Anterior cingulate cortex (tissue), 58 donors: Measurements from ENCODE around the gene PLA2G5.
"Not testable (repeated sequence)": the region's sequence is repeated elsewhere in the genome, so short reads cannot be mapped to it uniquely, and the experiment has no call there.

ENCODE experiments used
- DNase-seq, 58 donors: peaks; one replicate each; lab custom pipeline; 2025; lab: John Stamatoyannopoulos, UW

The PLA2G5 gene, protein sequence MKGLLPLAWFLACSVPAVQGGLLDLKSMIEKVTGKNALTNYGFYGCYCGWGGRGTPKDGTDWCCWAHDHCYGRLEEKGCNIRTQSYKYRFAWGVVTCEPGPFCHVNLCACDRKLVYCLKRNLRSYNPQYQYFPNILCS

DNA sequence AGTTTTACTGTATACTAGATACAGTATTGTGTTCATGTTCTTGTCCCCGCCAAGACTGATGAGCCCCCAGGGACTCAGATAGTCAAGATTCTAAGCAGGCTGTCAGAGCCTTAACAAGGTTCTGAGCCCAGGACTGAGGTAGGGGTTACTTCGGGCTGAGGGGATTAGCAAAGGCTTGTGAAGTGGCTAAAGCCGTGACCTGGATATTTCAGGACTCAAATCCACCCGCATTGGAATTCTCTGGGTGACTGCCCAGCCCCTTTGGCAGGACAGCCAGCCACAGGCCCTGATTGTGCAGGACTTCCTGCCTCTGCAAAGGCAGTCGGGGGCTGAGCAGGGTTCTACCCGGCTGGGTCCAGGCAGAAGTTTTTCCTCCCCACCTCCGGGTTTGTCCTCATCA lies at the start of gene PLA2G5:
PLA2G5 (plus strand) TSS at position 321 of the 400 bp plus-strand sequence. CDS start 14,637 bp downstream, outside the sequence.
- peak in 43 of 58 donors; percentile 7 to 77 (median 36) for DNase-seq

DNA sequence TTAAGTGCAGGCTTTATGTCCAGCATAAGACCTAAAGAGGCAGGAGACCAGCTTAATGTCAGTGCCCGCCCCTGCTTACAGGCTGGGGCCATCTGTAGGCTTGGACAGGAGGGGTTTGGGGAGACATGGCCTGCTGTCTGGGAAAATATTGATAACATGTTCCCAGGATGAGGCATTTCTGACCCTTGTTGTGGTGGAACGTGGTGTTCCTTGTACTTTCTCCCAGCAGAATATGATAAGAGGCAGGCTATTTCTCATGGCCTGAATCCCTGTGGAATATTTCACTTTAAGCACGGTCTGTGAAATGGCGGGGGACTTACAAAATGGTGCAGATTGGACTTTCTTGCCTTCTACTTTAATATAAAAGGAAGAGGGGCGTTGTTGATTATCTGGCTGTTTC lies 41.9 kb upstream of the PLA2G5 start:
- DNase-seq = no peak

DNA sequence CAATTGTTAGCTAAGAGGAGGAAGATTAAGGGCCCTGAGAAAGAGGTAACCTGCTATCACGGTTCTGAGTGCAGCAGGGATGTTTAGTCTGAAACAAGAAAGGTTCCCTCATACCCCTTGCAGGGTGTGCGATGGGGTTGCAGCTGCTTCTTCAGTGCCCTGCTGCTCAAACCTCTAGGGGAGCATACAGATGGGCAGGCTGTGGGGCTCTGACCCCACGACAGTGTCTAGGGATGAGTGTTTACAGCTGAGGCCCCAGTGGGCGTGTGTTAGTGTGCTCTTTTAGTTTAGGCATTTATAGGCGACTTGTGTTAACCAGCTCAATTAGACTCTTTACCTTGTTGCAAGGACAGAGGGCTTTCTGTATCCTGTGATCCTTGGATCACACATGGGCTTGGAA lies 41.3 kb upstream of the PLA2G5 start:
- DNase-seq = no peak

DNA sequence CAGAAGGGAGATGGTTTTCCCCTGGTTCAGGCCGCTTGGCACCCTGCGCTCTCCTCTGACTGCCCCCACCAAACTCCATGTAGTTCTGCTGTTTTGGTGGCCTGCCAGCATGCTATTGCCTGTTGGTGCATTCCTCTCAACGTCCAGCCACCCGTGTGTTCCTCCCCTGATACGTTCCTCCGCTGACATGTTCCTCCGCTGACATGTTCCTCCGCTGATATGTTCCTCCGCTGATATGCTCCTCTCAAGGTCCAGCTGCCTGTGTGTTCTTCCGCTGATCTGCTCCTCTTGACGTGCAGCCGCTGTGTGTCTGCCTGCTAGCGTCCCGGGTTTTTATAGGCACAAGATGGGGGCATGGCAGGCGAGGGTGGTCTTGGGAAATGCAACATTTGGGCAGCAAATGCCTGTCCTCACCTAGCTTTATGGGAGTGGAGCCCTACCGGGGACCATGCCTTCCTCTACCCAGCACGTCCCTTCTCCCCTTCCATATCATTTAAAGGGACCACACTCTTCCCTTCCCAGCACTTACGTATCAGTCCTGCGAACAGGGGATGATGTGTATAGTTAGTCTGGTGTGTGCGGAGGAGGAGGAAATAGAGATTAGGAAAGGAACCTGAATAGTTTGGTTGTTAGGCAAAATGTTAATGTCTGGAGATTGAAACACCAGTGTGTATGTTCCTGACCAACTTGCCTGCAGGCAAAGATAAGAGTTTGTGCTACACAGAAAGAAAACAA lies 40.6 kb upstream of the PLA2G5 start:
- DNase-seq = no peak

DNA sequence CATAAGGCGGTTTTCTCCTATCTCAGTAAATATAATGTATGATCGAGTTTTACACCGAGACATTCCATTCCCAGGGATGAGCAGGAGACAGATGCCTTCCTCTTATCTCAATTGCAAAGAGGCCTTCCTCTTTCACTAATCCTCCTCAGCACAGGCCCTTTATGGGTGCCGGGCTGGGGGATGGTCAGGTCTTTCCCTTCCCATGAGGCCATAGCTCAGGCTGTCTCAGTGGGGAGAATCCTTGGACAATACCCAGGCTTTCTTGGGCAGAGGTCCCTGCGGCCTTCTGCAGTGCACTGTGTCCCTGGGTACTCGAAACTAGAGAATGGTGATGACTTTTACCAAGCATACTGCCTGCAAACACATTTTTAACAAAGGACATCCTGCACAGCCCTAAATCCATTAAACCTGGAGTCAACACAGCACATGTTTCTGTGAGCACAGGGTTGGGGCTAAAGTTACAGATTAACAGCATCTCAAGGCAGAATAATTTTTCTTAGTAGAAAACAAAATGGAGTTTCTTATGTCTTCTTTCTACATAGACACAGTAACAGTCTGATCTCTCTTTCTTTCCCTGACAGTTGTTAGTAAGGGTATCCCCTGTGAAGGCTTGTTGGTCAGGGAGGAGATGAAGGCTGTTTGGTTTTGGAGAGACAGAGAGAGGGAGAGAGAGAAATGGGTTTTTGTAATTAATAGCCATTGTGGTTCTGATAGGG lies 39.4 kb upstream of the PLA2G5 start:
- not testable (repeated sequence) for DNase-seq

DNA sequence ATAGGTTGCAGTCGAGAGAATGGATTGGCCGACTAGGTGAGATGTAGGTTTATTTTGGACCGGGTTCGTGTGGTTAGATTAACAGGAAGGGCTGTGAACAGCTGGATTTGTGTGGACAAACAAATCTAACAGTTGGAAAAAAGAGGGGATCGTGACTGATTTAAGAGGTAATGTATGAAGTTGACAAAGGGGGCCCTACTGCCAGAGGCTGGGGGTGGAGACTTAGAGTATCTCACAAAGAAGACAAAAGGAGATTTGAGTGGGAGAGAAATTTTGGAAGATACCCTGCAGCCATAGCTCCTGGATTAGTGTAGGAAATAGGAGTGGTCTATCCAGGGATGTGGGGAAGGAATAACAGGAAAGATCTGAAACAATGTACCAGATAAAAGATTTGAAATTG lies 38.8 kb upstream of the PLA2G5 start:
- DNase-seq = no peak

DNA sequence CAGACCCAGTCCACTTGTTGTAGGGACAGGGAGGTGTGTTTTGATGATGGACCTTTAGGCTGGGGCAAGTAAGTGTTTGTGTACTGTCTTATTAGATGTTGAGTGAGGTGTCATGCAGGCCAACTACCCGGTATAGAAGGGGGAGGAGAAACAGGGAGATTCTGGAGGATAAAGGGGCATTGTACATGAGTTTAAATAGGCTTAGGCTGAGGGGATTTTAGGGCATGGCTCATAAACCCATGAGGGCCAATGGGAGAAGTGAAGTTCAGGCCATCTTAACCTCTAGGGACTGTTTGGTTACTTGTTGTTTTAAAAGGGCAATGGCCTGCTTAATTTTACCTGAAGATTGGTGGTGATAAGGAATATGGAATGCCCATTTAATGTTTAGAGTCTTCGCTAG lies 38.2 kb upstream of the PLA2G5 start:
- no peak for DNase-seq

DNA sequence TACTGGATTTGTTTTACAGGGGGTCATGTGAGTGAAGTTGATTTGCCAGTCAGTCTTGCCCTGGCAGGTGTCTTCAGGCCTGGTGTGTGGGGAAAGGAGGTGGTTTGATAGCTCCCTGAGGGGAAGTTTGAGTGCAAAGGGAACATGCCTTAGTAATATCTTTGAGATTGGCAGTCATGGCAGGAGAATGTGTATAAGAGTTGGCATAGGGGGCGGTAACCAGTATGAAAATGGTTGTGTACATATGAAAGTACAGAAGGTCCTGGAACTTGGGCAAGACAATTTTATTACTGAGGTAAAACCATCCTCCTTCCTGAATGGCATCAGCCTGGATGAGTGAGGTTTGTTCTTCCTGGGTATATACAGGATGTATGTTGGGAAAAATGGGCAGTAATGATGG lies 37.6 kb upstream of the PLA2G5 start:
- DNase-seq = no peak

DNA sequence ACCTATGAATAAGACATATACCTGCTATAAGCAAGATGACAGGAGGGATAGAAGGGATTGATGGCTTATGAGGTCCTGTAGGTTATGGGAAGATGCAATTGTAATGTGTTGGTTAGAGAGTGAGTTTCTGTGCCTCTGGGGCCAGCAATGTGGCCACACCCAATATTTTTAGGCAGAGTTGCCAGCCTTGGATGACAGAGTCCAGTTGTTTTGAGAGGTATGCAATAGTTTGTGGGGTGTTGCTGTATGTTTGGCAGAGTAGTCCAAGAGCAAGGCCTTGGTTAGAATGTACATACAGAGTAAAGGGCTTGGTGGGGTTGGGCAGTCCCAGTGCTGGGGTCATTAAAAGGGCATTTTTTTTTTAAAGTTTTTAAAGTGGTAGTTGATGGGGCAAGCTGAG lies 36.6 kb upstream of the PLA2G5 start:
- DNase-seq = no peak

DNA sequence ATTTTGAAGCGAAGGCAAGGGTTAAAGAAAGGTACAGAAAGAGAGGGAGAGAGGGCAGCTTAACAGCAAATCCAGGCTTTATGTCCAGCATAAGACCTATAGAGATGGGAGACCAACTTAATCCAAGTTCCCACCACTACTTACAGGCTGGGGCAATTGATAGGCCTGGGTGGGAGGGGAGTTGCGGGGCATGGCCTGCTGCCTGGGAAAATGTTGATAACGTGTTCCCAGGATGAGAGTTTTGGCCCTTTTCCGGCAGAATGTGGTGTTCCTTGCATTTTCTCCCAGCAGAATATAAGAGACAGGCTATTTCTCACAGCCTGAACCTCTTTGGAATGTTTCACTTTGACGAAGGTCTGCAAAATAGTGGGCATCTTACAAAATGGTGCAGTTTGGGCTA lies 34.9 kb upstream of the PLA2G5 start:
- no peak for DNase-seq

DNA sequence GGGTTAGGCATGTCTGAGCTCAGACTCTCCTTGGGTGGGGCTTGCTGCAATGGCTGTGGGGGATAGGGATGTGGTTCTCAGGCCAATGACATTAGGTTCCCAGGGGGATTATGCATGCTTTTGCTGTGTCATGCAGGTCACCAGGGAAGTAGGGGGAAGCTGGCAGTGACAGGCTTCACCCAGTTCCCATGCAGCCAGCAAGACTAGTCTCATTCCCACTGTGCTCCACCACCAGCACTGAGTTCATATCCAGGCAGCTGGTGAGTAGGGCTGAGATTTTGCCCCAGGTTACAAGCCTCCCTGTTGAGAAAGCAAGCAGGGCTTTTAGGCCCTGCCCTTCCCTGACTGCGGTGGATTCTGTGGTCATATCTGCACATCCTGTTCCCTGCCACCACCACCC lies 32.1 kb upstream of the PLA2G5 start:
- no peak for DNase-seq

DNA sequence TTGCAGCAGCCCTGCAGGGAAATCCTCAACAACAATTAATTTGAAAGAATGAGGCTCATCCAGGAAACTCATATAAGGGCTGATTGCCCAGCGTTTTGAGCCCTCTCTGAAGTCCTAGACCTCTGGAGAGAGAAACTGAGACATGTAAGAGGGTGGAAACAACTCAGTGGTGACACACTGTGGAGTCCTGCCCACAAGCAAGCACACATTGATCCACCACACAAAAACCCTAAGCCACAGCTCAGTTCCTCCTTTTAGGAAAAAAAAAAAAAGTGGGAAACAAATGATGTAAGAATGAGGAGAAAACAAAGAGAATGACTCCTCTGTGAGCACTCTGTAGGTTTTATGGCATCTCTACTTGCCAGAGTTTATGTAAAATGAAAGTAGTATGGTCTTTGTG lies 22.9 kb upstream of the PLA2G5 start:
- no peak for DNase-seq

DNA sequence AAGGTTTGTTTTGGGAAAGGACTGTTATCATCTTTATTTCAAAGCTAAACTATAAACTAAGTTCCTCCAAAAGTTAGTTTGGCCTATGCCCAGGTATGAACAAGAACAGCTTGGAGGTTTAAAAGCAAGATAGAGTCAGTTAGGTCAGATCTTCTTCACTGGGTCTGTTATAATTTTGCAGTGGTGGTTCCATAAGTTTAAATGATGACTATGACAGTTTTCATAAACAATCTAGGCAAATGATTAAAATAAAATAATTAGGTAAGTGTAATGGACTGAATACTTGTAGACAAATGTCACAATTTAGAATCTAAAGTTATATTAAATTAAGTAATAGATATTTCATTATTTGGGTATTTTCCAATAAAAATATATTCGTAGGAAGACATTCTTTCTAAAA lies 21.4 kb upstream of the PLA2G5 start:
- DNase-seq = no peak

DNA sequence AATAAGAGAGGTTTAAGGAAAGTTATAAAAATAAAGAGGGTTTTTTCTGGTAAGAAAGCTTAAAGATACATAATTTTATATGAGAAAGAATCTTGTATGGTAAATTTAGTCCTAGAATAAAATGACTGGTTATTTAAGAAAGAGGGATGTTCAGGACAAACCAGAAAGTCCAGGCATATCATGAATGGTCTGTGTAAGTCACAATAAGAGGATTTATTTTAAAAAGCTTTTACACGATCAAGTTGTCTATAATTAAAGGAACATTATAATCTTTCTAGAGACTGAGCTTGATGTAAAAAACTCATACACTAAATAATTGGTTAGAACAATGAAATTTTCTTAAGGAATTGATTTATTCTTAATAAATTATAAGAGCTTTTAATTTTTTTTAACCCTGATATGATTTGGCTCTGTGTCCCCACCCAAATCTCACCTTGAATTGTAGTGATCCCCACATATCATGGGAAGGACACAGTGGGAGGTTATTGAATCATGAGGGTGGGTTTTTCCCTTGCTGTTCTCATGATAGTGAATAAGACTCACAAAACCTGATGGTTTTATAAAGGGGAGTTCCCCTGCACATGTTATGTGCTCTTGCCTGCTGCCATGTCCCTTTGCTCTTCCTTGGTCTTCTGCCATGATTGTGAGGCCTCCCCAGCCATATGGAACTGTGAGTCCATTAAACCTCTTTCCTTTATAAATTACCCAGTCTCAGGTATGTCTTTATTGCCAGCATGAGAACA lies 20.8 kb upstream of the PLA2G5 start:
- DNase-seq = not testable (repeated sequence)

DNA sequence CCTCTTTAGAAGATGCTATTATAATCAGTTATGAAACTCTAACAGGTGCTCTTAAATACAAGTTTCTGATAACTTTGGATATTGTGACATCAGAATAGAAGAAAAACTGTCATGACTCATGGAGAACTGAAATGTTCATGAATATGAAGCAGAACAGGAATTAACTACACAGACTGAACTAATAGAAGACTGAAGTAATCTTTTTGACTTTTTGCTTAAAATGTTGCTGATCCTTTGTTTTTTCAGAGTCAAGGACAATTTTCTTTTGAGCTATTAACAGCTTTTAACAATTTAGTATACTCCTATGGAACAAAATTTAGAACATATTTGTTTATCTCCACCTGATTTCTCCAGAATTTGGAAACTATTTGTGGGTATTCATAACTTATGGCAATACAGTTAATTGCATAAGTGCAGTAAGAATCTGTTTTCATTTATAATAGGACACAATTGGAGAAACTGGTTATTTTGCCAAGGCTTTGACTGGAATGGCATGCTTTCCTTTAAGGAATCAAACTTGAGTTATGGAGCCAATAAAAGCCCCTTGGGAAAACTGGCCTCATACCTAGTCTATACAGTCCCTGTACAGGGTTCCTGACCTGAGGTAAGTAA lies 18.7 kb upstream of the PLA2G5 start:
- no peak for DNase-seq

DNA sequence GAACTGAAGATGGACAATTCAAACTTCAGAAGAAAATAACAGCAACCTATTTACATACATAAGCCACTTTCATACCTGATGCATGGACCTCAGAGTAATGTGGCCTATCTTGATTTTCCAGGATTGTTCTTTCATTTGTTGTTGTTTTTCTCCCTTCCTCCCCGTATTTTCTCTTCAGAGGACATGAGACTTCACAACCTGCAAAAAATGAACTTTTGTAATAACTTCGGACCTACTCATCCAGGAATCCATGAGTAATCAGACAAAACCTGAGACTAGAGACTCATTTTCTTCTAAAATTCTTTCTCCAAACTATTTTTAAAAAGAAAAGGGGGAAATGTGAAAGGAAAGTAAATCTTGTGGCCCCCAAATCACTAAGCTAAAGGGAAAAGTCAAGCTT lies 17.6 kb upstream of the PLA2G5 start:
- no peak for DNase-seq

DNA sequence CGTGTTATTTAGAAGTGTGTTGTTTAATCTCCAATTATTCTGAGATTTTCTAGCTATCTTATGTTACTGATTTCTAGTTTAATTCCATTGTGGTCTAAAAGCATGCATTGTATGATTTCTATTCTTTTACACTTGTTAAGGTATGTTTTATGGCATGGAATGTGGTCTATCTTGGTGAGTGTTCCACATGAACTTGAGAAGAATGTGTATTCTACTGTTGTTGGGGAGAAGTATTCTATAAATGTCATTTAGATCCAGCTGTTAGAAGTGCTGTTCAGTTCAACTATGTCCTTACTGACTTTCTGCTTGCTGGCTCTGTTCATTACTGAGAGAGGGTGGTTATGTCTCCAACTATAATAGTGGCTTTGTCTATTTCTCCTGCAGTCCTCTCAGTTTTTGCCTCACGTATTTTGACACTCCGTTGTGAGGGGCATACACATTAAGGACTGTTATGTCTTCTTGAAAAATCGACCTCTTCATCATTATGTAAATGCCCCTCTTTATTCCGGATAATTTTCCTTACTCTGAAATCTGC lies 12.0 kb upstream of the PLA2G5 start:
- DNase-seq = no peak

DNA sequence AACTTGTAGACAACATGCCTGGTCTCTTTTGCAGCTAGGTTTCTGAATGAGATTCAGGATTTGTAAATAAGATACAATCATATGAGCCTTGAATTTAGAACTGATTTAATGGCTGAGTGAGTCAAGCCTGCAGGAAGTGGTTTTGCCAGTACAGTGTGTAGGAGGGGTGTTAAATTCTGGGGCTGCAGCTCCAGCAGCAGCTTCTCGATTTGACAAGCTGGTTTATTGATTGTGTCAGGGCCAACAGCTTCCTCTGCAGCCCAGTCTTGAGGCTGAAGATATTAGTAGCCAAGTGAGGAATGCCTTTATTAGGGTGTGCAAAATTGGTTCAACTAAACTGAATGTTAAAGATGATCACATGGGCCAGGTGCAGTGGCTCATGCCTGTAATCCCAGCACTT lies 11.5 kb upstream of the PLA2G5 start:
- peak in 17 of 58 donors; percentile 6 to 67 (median 24) for DNase-seq

DNA sequence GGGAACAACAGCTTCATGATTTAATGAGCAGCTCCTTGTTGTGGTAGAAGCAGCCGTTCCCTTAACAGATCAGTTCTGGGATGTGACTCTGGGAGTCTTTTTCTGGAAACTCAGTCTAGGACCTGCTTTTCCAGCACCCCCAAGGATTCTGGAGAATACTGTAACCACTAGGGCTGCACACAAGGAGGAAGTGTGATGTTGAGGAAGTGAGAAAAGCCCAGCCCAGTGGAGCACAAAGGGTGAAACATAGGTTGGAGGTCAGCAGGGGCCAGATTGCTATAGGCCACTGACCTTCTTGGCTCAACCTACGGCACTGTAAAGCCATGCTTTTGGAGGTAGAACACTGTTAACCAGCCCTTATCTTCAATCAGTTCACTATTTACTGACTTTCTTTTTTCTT lies 10.1 kb upstream of the PLA2G5 start:
- DNase-seq = peak in 1 of 58 donors; percentile 17

DNA sequence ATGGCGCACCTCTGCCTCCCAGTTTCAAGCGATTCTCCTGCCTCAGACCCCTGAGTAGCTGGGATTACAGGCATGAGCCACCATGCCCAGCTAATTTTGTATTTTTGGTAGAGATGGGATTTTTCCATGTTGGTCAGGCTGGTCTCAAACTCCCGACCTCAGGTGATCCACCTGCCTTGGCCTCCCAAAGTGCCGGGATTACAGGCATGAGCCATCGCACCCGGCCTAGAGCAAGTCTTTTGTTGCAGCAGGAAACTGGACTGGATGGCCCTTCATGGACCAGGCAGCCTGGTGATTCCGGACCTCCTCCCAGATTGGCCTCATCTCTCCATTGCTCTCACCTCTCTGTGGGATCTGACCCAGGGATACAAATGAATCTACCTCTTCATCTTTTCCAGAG lies 9.2 kb upstream of the PLA2G5 start:
- not testable (repeated sequence) for DNase-seq
